Fibroblast of lung (primary cell): ENCODE results near the gene FMNL1. TPM values are rescaled to one million over a fixed set of nuclear protein-coding genes. Genes with fewer than 3 reads are reported as not detected.
A peak's percentile ranks its signal among the peaks of the same experiment; 100 is the strongest.

Experiments used
- DNase-seq, 2 donors: peaks; one replicate each; pipeline versions ENCODE4 v3.0.0 to v3.0.0-alpha.2; 2010; ENCODE audit warnings: low read depth in 2 of 2
- H2AFZ ChIP-seq: 2 replicates; pipeline ENCODE4 v1.5.1; 2012; ENCODE audit warnings: low read length, control low read depth, inconsistent platforms
- H3K27ac ChIP-seq: 2 replicates; pipeline ENCODE4 v1.5.1; 2011; ENCODE audit warnings: low read length, control low read depth; ENCODE audit not compliant: insufficient read depth
- H3K27me3 ChIP-seq: 2 replicates; pipeline ENCODE4 v1.5.1; 2011; ENCODE audit warnings: mild to moderate bottlenecking, low read length; ENCODE audit not compliant: control insufficient read depth, insufficient read depth
- H3K36me3 ChIP-seq: 2 replicates; pipeline ENCODE4 v1.5.1; 2011; ENCODE audit warnings: low read length; ENCODE audit not compliant: control insufficient read depth, insufficient read depth
- H3K4me1 ChIP-seq: 2 replicates; pipeline ENCODE4 v1.5.1; 2011; ENCODE audit warnings: low read length; ENCODE audit not compliant: control insufficient read depth, insufficient read depth; ENCODE audit errors: extremely low read depth
- H3K4me2 ChIP-seq: 2 replicates; pipeline ENCODE4 v1.5.1; 2011; ENCODE audit warnings: low read length, control low read depth; ENCODE audit not compliant: insufficient read depth; ENCODE audit errors: extremely low read depth
- H3K4me3 ChIP-seq, 4 experiments: fragments of 200-600 bp in 1 of 4; sonication (generic) in 1 of 4; replicated peaks in 1 of 4; 2 replicates each; pipeline ENCODE4 v1.5.1; 2011 to 2016; ENCODE audit warnings: low read length in 4 of 4, low read depth in 3 of 4, mild to moderate bottlenecking in 3 of 4, control low read depth in 2 of 4, inconsistent platforms in 1 of 4, mixed read lengths in 1 of 4; ENCODE audit not compliant: insufficient read depth in 1 of 4; ENCODE audit errors: control extremely low read depth in 1 of 4
- H3K79me2 ChIP-seq: 2 replicates; pipeline ENCODE4 v1.5.1; 2012; ENCODE audit warnings: mild to moderate bottlenecking, low read length, inconsistent platforms; ENCODE audit not compliant: control insufficient read depth, insufficient read depth
- H3K9ac ChIP-seq: 2 replicates; pipeline ENCODE4 v1.5.1; 2011; ENCODE audit warnings: mild to moderate bottlenecking, low read length, control low read depth; ENCODE audit not compliant: insufficient read depth
- H3K9me3 ChIP-seq: 2 replicates; pipeline ENCODE4 v1.5.1; 2012; ENCODE audit warnings: low read depth, low read length; ENCODE audit not compliant: control insufficient read depth, insufficient read depth
- H4K20me1 ChIP-seq: 2 replicates; pipeline ENCODE4 v1.5.1; 2011; ENCODE audit warnings: low read length; ENCODE audit not compliant: control insufficient read depth, insufficient read depth; ENCODE audit errors: extremely low read depth
- CTCF ChIP-seq, 2 donors: IDR thresholded peaks in 1 of 2; conservative IDR thresholded peaks in 1 of 2; 1 replicate in 1 of 2; 2 replicates in 1 of 2; pipeline ENCODE4 v1.5.1; 2011 to 2012; ENCODE audit warnings: low read length in 2 of 2, control low read depth in 1 of 2, inconsistent platforms in 1 of 2, low read depth in 1 of 2, mild to moderate bottlenecking in 1 of 2
- EZH2 ChIP-seq: IDR thresholded peaks from 2 replicates; pipeline ENCODE4 v1.5.1; 2012; ENCODE audit warnings: low read length, control low read depth, mild to moderate bottlenecking; ENCODE audit errors: missing control alignments
- polyA plus RNA-seq, 2 donors: library from polyadenylated mRNA; depleted of rRNA in 1 of 2; stranded (reverse) in 1 of 2; unstranded in 1 of 2; fragments of >200 nt; gene quantifications; 2 replicates each; pipeline ENCODE4 v1.2.1, GENCODE V29; 2011 to 2012; ENCODE audit warnings: missing spikeins in 1 of 2
- total RNA-seq: library from RNA; depleted of rRNA; stranded (reverse); fragments of >200 nt; gene quantifications from 2 replicates; pipeline ENCODE4 v1.2.1, GENCODE V29; 2014

Gene FMNL1
- total and polyA plus RNA-seq, 2 donors (not counting 1 experiment from before 2014, with no cell fraction given): 1.1 to 2.8 TPM

- H3K9ac ChIP-seq: no peak overlapping the region
These were observed 42.7 kb downstream of the FMNL1 start for GRCh38 chr17:45264430-45264829.

GRCh38 chr17:45264988-45265387 lies 43.3 kb downstream of the FMNL1 start:
- Histone ChIP-seq H3K9me3 (no peaks in the 10 kb centered on the region), H3K36me3 (peaks cover 24% of the 10 kb centered on the region), H3K27ac (no peak overlapping the region), H3K27me3 (peaks cover 3% of the 10 kb centered on the region), H3K4me1 (peaks cover 19% of the 10 kb centered on the region), H3K4me3 (no peak overlapping the region), H4K20me1 (no peaks in the 10 kb centered on the region), H2AFZ (no peak overlapping the region), H3K4me2 (no peak overlapping the region), H3K79me2 (no peaks in the 10 kb centered on the region), H3K9ac (no peak overlapping the region)
- TF ChIP-seq EZH2 (no peak), CTCF (conservative IDR thresholded peaks at IDR 0.05 in 1 of 2, IDR thresholded peaks at IDR 0.05 in 1 of 2; ENCODE audit: low read depth in 1 of 2, low read length in 2 of 2) (no peak)
- no peak for DNase-seq

More at GRCh38 chr17:45264430-45264829, 42.7 kb downstream of the FMNL1 start:
- Histone ChIP-seq H3K4me1 (peaks cover 19% of the 10 kb centered on the region), H3K27me3 (peaks cover 3% of the 10 kb centered on the region), H3K4me3 (no peak overlapping the region), H3K79me2 (no peaks in the 10 kb centered on the region), H3K4me2 (no peak overlapping the region), H3K36me3 (peaks cover 21% of the 10 kb centered on the region), H3K9me3 (no peaks in the 10 kb centered on the region), H4K20me1 (no peaks in the 10 kb centered on the region), H2AFZ (no peak overlapping the region), H3K27ac (no peak overlapping the region)
- no peak for TF ChIP-seq EZH2
- TF ChIP-seq CTCF (conservative IDR thresholded peaks at IDR 0.05 in 1 of 2, IDR thresholded peaks at IDR 0.05 in 1 of 2; ENCODE audit: low read depth in 1 of 2, low read length in 2 of 2): no peak
- no peak for DNase-seq

- H3K27ac ChIP-seq: peak overlapping the region; percentile 46
- H3K9ac ChIP-seq: no peak overlapping the region
- peak; percentile 78 to 83 for DNase-seq
- peaks cover 31% of the 10 kb centered on the region for H3K36me3 ChIP-seq
- no peak overlapping the region for H3K4me2 ChIP-seq
- H3K79me2 ChIP-seq: no peaks in the 10 kb centered on the region
- H3K27me3 ChIP-seq: no peaks in the 10 kb centered on the region
- peaks cover 19% of the 10 kb centered on the region for H3K4me1 ChIP-seq
- H4K20me1 ChIP-seq: no peaks in the 10 kb centered on the region
- H3K9me3 ChIP-seq: no peaks in the 10 kb centered on the region
- TF ChIP-seq CTCF (conservative IDR thresholded peaks at IDR 0.05 in 1 of 2, IDR thresholded peaks at IDR 0.05 in 1 of 2; ENCODE audit: low read depth in 1 of 2, low read length in 2 of 2) (no peak), EZH2 (no peak)
- H2AFZ ChIP-seq: no peak overlapping the region
- H3K4me3 ChIP-seq: no peak overlapping the region
These were observed 44.1 kb downstream of the FMNL1 start for GRCh38 chr17:45265821-45266220.
